Stimulated activated CD4-positive, alpha-beta T cell treated with anti-CD3 and anti-CD28 coated beads, Interleukin-2, amount 100 ng/mL, for 4 hours (primary cell): Measurements from ENCODE around the gene CABCOCO1.

Experiments
- DNase-seq: peaks from one replicate; pipeline ENCODE4 v3.0.0-alpha.2; 2020; ENCODE audit warnings: low read depth

Gene CABCOCO1

DNA sequence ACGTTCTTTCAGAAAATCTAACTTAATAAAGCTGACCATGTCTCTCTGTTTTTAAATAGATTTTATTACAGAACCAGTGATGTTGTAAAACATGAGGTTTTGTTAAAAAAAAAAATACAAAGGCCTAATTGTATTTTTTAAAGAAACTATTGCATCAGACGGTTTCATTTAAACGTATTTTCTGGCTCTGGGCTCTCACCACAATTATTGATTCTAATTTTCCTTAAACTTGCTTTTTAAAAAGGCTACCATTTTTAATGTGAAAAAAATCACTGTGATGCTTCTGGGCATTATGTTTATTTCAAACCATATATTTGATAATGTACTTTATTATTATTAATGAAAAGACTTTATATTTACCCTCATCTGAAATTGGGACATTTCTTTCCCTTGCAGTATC is 94.3 kb downstream of the CABCOCO1 start:
- no peak for DNase-seq

DNA sequence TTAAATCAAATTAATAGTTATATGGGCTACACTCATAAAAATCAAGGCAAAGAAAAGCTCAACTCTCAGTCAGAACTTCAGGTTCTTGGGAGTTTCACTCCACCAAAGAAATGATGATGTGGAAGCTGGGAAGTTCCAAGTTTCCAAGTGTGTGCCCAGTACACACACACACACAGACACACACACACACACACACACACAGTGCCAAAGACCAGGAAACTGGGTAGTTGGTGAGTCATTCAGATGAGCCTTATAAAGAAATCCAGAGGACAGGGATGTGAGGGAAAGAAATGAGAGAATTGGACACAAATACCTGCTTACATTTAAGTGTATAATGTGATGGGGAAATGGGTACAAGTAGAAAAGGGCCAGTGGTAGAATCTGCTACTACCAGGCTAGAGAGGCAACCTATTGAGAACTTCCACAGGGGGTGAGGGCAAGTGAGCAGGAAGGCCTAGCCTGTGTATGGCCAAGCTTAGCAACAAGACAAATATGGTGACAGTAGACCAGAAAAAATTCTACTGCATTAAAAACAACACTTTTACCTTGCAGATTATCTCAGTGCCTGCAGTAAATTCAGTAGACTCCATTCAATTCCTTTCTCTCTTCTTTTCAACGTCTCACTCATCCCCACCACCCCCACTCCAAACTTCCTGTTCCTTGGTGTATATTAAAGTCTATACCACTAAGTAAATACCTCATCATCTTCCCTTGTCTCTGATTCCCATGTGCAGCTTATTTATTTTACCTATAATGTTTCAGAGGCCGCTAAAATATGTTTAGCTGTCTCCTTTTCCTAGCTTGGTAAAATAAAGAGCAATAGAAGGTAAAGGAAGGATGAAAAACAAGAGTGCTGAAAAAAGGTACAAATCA is 95.0 kb downstream of the CABCOCO1 start:
- no peak for DNase-seq

- DNase-seq = no peak
These were observed 95.7 kb downstream of the CABCOCO1 start for GRCh38 chr10:61758433-61758832.

DNA sequence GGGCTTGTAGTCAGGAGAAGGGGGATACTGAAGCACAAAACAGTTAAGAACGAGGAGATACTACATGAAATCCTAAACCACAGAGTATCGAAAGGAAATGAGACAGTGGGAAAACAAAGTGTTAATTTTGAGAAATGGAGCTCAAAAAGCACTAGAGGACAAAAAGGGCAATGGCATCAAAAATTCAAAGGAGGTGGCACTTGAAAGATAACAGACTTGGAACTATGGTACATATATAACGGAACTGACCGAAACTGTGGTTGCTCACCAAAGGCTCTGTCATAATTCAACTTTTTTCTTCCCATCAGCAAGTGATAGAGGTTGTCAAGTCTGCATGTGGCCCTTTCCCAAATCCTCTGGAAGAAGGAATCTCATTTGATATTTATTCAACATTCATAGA is 97.0 kb downstream of the CABCOCO1 start:
- no peak for DNase-seq

GRCh38 chr10:61760943-61761824 is 98.5 kb downstream of the CABCOCO1 start:
- no peak for DNase-seq

DNA sequence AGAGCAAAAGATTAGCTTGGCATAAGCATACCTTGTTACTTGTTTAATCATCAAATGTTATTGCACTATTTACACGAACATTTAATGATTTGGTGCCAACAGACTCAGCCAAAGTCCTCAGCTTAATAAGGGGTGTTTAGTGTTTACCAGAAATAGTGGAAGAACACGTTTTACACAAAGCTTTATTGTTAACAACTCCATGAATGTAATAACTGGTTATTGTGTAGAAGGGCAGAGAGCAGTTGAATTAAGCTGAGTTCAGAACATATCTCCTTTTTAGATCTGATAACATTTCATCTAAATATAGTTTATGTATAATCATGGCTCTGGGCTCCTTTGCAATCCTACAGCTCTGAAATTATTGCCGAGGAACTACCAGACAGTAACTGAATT is 99.1 kb downstream of the CABCOCO1 start:
- DNase-seq = no peak

GRCh38 chr10:61763778-61764177 is 101.0 kb downstream of the CABCOCO1 start:
- no peak for DNase-seq

DNA sequence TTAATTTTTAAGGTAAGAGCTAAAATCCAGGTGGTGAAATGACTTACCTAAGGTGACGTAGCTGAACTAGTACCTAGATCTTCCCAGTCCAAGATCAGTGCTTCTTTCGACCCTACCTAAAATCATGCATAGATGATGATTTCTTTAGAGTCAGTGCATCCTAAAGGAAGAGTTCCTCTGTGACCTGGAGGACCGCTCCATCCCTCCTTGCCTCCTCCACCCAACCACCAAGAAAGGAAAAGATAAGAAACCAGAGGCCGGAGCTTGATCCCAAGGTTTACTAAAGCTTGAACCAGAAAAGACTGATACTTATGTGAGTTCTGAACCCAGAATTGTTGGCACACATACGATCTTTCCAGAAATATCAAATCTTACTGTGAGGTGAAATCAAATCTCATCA is 101.8 kb downstream of the CABCOCO1 start:
- DNase-seq = no peak

GRCh38 chr10:61765176-61766087 is 102.7 kb downstream of the CABCOCO1 start:
- no peak for DNase-seq

DNA sequence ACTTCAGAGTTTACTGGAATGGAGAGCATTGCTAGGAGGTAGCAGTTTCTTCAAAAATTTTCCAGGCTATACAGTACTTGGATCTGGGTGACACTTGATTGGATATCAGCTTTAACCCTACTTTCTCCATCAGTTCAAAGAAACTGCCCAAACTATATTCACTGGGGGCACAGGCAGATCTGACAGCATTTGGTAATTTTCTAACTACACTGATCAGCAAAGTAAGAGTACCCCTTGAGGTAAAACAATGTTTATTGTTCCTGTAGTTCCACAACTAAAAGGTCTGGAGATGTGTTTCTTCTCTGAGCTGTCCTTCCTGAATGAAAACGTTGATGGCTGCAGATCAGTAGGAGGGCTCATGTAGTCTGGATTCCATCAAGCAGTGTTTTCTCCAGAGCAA is 104.2 kb downstream of the CABCOCO1 start:
- no peak for DNase-seq

- no peak for DNase-seq
These were observed 111.3 kb downstream of the CABCOCO1 start for GRCh38 chr10:61774031-61774430.

GRCh38 chr10:61775111-61775510 is 112.4 kb downstream of the CABCOCO1 start:
- no peak for DNase-seq

GRCh38 chr10:61776615-61777266 is 114.0 kb downstream of the CABCOCO1 start:
- no peak for DNase-seq

DNA sequence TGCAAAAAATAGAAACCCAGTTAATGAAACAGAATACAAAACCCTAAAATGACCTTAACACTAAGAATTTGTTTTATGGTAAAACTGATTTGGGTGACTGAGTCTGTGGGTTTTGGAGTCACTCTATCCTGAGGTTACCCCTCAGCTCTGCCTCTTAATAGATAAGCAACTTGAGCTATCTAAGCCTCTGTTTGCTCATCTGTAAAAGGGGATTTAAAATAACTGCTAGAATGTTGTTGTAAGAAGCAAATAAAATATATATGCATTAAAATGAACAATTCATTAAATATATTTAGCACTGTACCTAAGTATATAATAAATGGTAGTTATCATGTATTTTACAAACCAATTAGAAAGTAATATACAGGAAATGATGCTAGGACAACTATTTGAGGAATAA is 115.4 kb downstream of the CABCOCO1 start:
- no peak for DNase-seq

- DNase-seq = no peak
These were observed 116.5 kb downstream of the CABCOCO1 start for GRCh38 chr10:61779276-61779675.

DNA sequence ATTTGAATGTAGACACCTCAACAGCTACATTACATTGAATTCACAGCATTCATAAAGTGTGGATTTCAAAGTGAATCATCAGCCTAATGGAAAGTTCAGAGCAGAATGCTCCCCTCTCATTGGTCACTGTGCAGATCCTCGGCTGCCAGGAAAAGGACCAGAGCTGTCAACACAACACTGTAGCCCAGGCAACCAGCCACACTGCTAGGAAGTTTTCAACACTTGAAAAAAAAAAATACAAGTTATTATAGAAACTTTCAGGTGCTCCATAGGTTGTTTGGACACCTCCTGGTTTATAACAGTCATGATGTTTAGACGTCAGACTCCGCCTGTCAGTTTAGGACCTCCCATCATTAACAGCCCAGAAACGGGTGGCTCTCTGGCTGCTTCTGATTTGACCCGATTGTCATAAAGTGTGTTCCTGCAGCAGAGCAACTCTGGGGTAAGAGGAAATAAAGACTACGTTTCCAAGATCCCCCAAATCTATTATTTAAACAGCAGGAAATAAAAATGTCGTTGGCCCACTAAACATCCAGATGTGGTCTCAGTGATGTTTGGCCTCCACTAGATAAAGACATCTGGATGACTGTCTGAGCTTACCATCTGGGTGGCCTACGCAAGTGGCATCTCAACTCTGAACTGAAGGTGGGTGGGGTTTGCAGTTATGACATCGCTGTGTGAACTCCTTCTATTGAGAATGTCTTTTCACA is 117.4 kb downstream of the CABCOCO1 start:
- DNase-seq = no peak

- no peak for DNase-seq
These were observed 118.0 kb downstream of the CABCOCO1 start for GRCh38 chr10:61780732-61781131.

DNA sequence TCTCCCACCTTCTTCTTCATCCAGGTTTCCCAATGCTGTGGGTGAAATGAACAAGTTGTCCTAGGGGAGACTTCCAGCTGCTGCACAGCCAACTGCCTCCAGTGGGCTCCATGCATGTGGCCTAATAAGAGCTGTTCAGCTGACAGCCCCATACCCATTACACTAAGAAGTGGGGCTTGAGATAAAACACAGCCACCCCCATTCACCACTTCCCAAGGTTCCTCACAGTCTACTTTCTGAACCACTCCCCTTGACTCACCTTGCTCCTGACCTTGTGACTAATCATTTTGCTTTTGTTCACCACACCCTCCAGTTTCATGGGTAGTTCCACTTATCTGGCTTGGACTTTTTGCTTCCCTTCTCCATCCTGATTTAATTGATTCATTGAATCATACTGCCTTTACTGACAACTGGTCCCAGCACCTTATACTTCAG is 119.3 kb downstream of the CABCOCO1 start:
- DNase-seq = no peak

- no peak for DNase-seq
These were observed 121.8 kb downstream of the CABCOCO1 start for GRCh38 chr10:61784354-61785133.
